A673 (cell line): ENCODE measurements around the gene RAB32. TPM values are rescaled to one million over a fixed set of nuclear protein-coding genes. Genes with fewer than 3 reads are reported as not detected.

Experiments
- BruUV-seq: library from RNA; stranded (reverse); fragments of 400-500 nt; replicated peaks from 2 replicates; lab custom pipeline; 2021; lab: Mats Ljungman, UMichigan
- CTCF ChIA-PET: fragments of 300-600 bp; sonication (Branson Sonifier 250); formaldehyde crosslinking; loops from one replicate; lab custom pipeline; 2022; ENCODE audit warnings: antibody characterized with exemption; lab: Charles Lee
- POLR2A ChIA-PET: fragments of 300-600 bp; sonication (Branson Sonifier 250); formaldehyde crosslinking; loops from one replicate; lab custom pipeline; 2022; ENCODE audit warnings: antibody characterized with exemption; ENCODE audit not compliant: low non-redundant PET; lab: Charles Lee
- DNase-seq: peaks from one replicate; pipeline ENCODE4 v3.0.0-alpha.2; 2015; ENCODE audit warnings: low spot score
- H3K27ac ChIP-seq: fragments of 200-600 bp; sonication (generic); 2 replicates; pipeline ENCODE4 v1.5.1; 2016; ENCODE audit warnings: mixed run types, low read depth, mild to moderate bottlenecking, mixed read lengths, antibody characterized with exemption, low read length; ENCODE audit not compliant: poor library complexity, severe bottlenecking
- H3K27me3 ChIP-seq: fragments of 200-600 bp; sonication (generic); replicated peaks from 2 replicates; pipeline ENCODE4 v1.6.1; 2017; ENCODE audit warnings: mixed run types, low read depth, mild to moderate bottlenecking, mixed read lengths, antibody characterized with exemption, low read length; ENCODE audit not compliant: insufficient read depth, poor library complexity
- H3K36me3 ChIP-seq: fragments of 200-600 bp; sonication (generic); 2 replicates; pipeline ENCODE4 v1.6.1; 2016; ENCODE audit warnings: mixed run types, mild to moderate bottlenecking, mixed read lengths, antibody characterized with exemption, low read length; ENCODE audit not compliant: insufficient read depth, poor library complexity, severe bottlenecking
- H3K4me1 ChIP-seq: fragments of 200-600 bp; sonication (generic); 2 replicates; pipeline ENCODE4 v1.6.1; 2017; ENCODE audit warnings: mixed run types, mild to moderate bottlenecking, mixed read lengths, antibody characterized with exemption, low read length; ENCODE audit not compliant: insufficient read depth, poor library complexity, severe bottlenecking
- H3K4me3 ChIP-seq: fragments of 200-600 bp; sonication (generic); 2 replicates; pipeline ENCODE4 v1.5.1; 2016; ENCODE audit warnings: low read depth, mixed run types, mild to moderate bottlenecking, mixed read lengths, low read length; ENCODE audit not compliant: poor library complexity, severe bottlenecking
- H3K9me3 ChIP-seq: fragments of 200-600 bp; sonication (generic); 2 replicates; pipeline ENCODE4 v1.6.1; 2016; ENCODE audit warnings: mixed run types, low read depth, mild to moderate bottlenecking, mixed read lengths, antibody characterized with exemption, low read length; ENCODE audit not compliant: poor library complexity, severe bottlenecking
- CTCF ChIP-seq: fragments of 300-800, 200-600 bp; sonication (generic); conservative IDR thresholded peaks from 2 replicates; pipeline ENCODE4 v1.5.1; 2017; ENCODE audit warnings: low read depth, mild to moderate bottlenecking, antibody characterized with exemption, low read length, moderate library complexity, mixed read lengths
- EZH2 ChIP-seq: fragments of 200-600 bp; sonication (generic); IDR thresholded peaks from 2 replicates; pipeline ENCODE4 v1.6.1; 2017; ENCODE audit warnings: borderline replicate concordance, low read depth, mild to moderate bottlenecking, mixed read lengths, antibody characterized with exemption, low read length; ENCODE audit not compliant: poor library complexity, severe bottlenecking
- intact Hi-C: fragments of 100-400 bp; cut with micrococcal nuclease; formaldehyde crosslinking; loops from one replicate; pipeline ENCODE4 v1.10.0; 2022; ENCODE audit not compliant: unreplicated experiment
- total RNA-seq: library from RNA; stranded (reverse); gene quantifications from 2 replicates; pipeline ENCODE4 v1.2.3, GENCODE V29; 2021

The RAB32 gene
- total RNA-seq, 1 experiment from 2014 or later: 2.6 TPM

- Histone ChIP-seq H3K36me3 (no peaks in the 10 kb centered on the region), H3K9me3 (no peaks in the 10 kb centered on the region), H3K27me3 (no peaks in the 10 kb centered on the region), H3K27ac (no peak overlapping the region), H3K4me3 (no peak overlapping the region), H3K4me1 (no peaks in the 10 kb centered on the region)
- DNase-seq: no peak
- ChIA-PET CTCF (no interaction called here), POLR2A (no interaction called here)
- TF ChIP-seq EZH2 (no peak), CTCF (no peak)
- no TSS peak for BruUV-seq
- intact Hi-C loops: no loop called here
Observed at GRCh38 chr6:146515212-146515611, 28.4 kb upstream of the RAB32 start.

GRCh38 chr6:146526192-146526591, 17.4 kb upstream of the RAB32 start:
- POLR2A ChIA-PET: no interaction called here
- CTCF ChIA-PET: no interaction called here

GRCh38 chr6:146532702-146533101, 10.9 kb upstream of the RAB32 start:
- no TSS peak for BruUV-seq
- TF ChIP-seq CTCF (no peak), EZH2 (no peak)
- Histone ChIP-seq H3K4me1 (no peaks in the 10 kb centered on the region), H3K9me3 (no peaks in the 10 kb centered on the region), H3K4me3 (no peak overlapping the region), H3K36me3 (no peaks in the 10 kb centered on the region), H3K27ac (no peak overlapping the region), H3K27me3 (no peaks in the 10 kb centered on the region)
- POLR2A ChIA-PET: no interaction called here
- CTCF ChIA-PET: no interaction called here
- DNase-seq: no peak
- intact Hi-C loops: no loop called here

More at GRCh38 chr6:146526192-146526591, 17.4 kb upstream of the RAB32 start:
- Histone ChIP-seq H3K27ac (no peak overlapping the region), H3K9me3 (no peaks in the 10 kb centered on the region), H3K36me3 (no peaks in the 10 kb centered on the region), H3K27me3 (no peaks in the 10 kb centered on the region), H3K4me1 (no peaks in the 10 kb centered on the region), H3K4me3 (no peak overlapping the region)
- TF ChIP-seq EZH2: no peak
- TF ChIP-seq CTCF: peak; percentile 41; the same call in 1 of the 2 replicates
- BruUV-seq: no TSS peak
- intact Hi-C loops: no loop called here
- peak; percentile 19 for DNase-seq
